ENCODE measurements around the gene SNX18.

- TF ChIP-seq REST (IDR thresholded peaks at IDR 0.05; ENCODE audit: low read depth, low read length) (no peak), TAF1 (IDR thresholded peaks at IDR 0.05; ENCODE audit: borderline replicate concordance, low read depth, low read length) (no peak), RAD21 (IDR thresholded peaks at IDR 0.05; ENCODE audit: low read length) (no peak), FOXJ3 (CRISPR knock-in tag; IDR thresholded peaks at IDR 0.05) (no peak), EP300 (IDR thresholded peaks at IDR 0.05; ENCODE audit: borderline replicate concordance in 1 of 2, low read depth in 1 of 2, low read length in 1 of 2) (no peak), GABPA (IDR thresholded peaks at IDR 0.05; ENCODE audit: low read depth) (no peak), CTCF (IDR thresholded peaks at IDR 0.05) (no peak)
Measured at GRCh38 chr5:54558362-54558761, 40.8 kb downstream of the SNX18 start.
